Kidney glomerular epithelial cell (primary cell): ENCODE data around the gene PGS1.
A peak's percentile ranks its signal among the peaks of the same experiment; 100 is the strongest.

Experiments
- DNase-seq: peaks from one replicate; lab custom pipeline; 2025; lab: John Stamatoyannopoulos, UW

PGS1 gene

GRCh38 chr17:78408476-78409050, 30.1 kb downstream of the PGS1 start:
- no peak for DNase-seq

GRCh38 chr17:78409191-78409928, 30.9 kb downstream of the PGS1 start:
- no peak for DNase-seq

GRCh38 chr17:78411241-78411857, 32.9 kb downstream of the PGS1 start:
- no peak for DNase-seq

DNA sequence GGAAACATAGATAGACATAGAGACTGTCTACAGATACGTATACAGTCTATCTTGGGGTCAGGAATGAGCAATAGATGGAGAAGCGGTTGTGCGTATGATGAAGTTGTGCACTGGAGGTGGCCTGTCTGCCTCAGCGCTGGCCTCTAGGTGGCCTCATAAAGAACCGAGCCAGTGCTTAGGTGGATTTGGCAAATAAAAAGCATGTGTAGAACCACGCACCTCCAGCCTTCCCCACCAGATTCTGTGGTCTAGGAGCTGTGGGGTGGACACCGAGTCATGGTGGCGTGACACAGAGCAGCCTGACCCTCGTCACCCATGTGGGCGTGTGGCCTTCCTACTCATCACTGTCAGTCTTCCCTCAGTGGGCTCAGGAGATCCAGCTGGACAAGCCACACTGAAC, 34.0 kb downstream of the PGS1 start:
- no peak for DNase-seq

- no peak for DNase-seq
These were observed 36.0 kb downstream of the PGS1 start for GRCh38 chr17:78414178-78415162.

- DNase-seq: no peak
These were observed 37.6 kb downstream of the PGS1 start for GRCh38 chr17:78415821-78416711.

GRCh38 chr17:78416791-78417530, 38.5 kb downstream of the PGS1 start:
- no peak for DNase-seq

DNA sequence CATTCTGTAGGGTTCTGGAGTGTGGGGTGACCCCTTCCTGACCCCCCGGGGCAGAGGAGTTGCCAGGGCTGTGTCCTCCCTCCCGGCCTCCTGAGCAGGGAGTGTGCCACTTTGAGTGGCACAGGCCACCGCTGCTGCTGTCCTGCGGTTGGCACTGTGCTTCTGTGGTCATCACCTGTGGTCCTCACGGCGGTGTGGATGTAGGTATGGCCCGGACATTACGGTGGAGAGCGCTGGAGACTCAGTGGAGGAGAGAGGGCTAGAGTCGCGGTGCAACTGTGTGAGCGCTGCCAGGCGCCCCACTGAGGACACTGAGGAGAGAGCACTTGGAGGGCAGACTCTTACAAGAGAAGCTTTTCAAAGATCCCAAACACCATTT, 39.1 kb downstream of the PGS1 start:
- no peak for DNase-seq

- DNase-seq: no peak
These were observed 40.0 kb downstream of the PGS1 start for GRCh38 chr17:78418326-78419026.

- no peak for DNase-seq
These were observed 41.7 kb downstream of the PGS1 start for GRCh38 chr17:78419970-78420815.

DNA sequence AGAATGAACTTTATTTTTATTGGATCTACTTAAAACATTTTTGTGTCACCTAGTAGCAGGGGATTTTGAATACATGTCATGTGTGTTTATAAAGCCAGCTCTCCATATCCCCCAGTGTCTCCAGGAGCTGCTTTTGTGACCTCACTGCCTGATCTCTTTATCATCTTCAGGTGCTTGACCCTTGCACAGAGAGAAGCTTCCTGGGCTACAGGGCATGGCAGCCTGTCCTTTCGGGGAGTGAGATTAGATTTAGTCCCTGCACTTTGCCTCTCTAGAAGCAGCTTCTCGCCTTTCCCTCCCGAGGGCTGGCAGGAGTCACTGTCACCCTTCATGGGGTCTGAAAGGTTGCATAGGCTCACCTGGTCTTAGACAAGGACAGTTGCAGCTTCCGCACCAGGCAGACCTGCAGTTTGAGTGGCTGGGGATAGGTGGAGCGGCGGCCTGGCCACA, 42.7 kb downstream of the PGS1 start:
- no peak for DNase-seq

- DNase-seq: peak; percentile 60
These were observed 43.3 kb downstream of the PGS1 start for GRCh38 chr17:78421534-78422266.

- no peak for DNase-seq
These were observed 43.8 kb downstream of the PGS1 start for GRCh38 chr17:78422267-78422605.

DNA sequence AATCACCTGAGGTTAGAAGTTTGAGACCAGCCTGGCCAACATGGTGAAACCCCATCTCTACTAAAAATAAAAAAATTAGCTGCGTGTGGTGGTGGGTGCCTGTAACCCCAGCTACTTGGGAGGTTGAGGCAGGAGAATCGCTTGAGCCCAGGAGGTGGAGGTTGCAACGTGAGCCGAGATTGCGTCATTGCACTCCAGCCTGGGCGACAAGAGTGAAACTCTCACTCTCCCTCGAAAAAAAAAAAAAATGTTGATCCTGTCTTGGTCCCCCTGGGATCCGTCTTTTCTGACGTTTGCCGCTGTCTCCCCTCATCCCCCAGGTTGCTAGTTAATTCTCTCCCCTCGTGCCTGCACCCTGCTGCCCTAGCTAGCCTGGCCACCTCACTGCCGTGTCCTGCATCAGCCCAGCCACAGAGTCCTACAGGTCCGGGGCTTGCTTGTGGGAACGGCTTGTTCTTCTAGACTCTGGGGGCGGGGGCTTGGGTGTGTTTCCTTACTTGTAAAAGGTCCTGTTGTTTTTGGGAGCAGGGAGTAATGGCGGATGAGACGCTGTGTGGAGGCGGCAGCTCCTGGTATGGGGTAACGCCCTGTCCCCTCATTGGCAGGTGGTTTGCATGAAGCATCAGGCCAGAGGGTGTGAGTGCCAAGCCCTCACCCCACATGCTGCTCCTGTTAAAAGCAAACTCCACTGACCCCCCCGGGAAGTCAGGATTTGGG, 44.6 kb downstream of the PGS1 start:
- no peak for DNase-seq

DNA sequence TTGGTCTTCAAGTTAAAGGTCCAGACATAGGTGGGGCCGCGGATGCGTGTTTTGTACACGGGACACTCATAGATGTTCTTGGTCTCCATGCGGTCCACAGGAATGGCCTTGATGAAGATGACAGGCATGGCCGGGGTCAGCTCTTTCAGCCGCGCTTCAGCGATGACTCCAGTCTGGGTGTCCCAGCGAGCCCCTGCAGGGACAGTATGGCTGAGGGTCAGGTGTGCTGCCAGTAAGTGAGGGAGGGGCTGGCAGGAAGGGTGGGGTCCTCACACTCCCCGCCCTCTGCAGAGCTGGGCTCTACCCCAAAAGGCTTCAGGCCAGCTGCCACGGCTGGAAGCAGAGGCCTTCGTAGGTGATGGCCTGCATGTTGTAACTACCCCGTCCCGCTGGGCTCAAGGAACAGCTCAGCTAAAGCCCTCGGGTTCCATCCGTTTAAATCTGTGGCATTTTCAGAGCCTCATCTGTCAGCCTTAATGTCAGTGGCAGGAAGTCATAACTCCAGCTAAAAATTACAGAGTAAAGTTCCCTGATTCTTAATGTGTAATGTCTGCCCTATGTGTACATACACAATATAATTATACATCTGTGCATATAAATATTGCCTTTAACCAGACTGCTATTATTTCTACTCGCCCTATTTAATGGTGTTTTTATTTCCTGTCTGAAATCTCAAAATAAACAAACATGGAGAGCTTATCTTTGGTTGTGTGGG, 45.7 kb downstream of the PGS1 start:
- no peak for DNase-seq

DNA sequence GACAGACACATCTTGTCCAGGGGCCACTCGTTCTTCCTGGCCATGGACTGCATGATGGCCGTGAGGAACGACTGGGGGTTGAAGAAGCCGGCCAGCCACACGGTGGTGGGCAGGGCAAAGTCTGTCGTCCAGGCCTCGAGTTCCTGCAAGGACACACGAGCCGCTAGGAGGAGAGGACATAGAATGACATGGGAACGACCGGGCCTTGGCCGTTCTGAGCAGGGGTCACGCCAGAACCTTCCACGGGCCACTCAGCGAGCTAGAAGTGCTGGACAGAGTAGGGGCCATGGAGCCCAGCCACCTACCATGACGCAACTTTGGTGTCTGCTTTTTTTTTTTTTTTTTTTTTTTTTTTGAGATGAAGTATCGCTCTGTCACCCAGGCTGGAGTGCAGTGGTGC, 47.0 kb downstream of the PGS1 start:
- no peak for DNase-seq

- no peak for DNase-seq
These were observed 47.9 kb downstream of the PGS1 start for GRCh38 chr17:78426293-78426879.
